ENCODE data around the gene DLGAP1. TPM values are rescaled to one million over a fixed set of nuclear protein-coding genes. Genes with fewer than 3 reads are reported as not detected.

Gene DLGAP1
- total and polyA plus RNA-seq, 10 of the 15 experiments (the other 5 are each of a cell fraction or from before 2014, with no cell fraction given), result 0.23 to 27.6 (median 1.9) TPM

- ChIA-PET CTCF (interaction anchor here (1.4 to 2.5 kb wide), 2 partner anchors 14 to 74 kb away, joined by 4 to 11 read pairs; no protein-coding TSS in a partner anchor), SMC1A (ENCODE audit: uncharacterized antibody, unreplicated experiment) (interaction anchor here (0.6 to 3.1 kb wide), 4 partner anchors 11 to 1343 kb away, joined by 3 to 13 read pairs (median 6); no protein-coding TSS in a partner anchor), POLR2A (interaction anchor here (0.7 to 0.9 kb wide), 2 partner anchors 15 kb away, joined by 3 to 5 read pairs; no protein-coding TSS in a partner anchor), RAD21 (ENCODE audit: unreplicated experiment) (interaction anchor here (0.6 to 1.9 kb wide), 2 partner anchors 14 to 15 kb away, joined by 3 to 12 read pairs; no protein-coding TSS in a partner anchor)
- no peak overlapping the region for H3K9ac ChIP-seq (ENCODE audit: control insufficient read depth, insufficient read depth, low read length)
- no peak overlapping the region for H3K4me2 ChIP-seq (ENCODE audit: control insufficient read depth, insufficient read depth)
- no peak overlapping the region for H3K27ac ChIP-seq (ENCODE audit: control insufficient read depth, insufficient read depth)
- no peaks in the 10 kb centered on the region for H3K36me3 ChIP-seq (ENCODE audit: control insufficient read depth in 2 of 2, insufficient read depth in 2 of 2, low read length in 1 of 2)
- H3K79me2 ChIP-seq (ENCODE audit: control insufficient read depth, insufficient read depth, low read length), result no peaks in the 10 kb centered on the region
- peaks cover 9% of the 10 kb centered on the region for H3K4me1 ChIP-seq (ENCODE audit: control insufficient read depth, insufficient read depth, low read length)
- H3K4me3 ChIP-seq, result no peak overlapping the region
- no peaks in the 10 kb centered on the region for H3K27me3 ChIP-seq (replicated peaks in 1 of 2; ENCODE audit: control insufficient read depth in 2 of 2, insufficient read depth in 2 of 2, low read length in 1 of 2)
- in situ Hi-C loops (cut with MboI) (no loop called here), intact Hi-C loops (cut with micrococcal nuclease; ENCODE audit: unreplicated experiment) (no loop called here)
- DNase-seq (ENCODE audit: low read depth, low spot score) (no peak), FAIRE-seq (no peak), ATAC-seq (peak; percentile 78)
- no peak overlapping the region for H2AFZ ChIP-seq (ENCODE audit: control insufficient read depth, low read depth, low read length)
- H4K20me1 ChIP-seq (ENCODE audit: control insufficient read depth, insufficient read depth), result no peaks in the 10 kb centered on the region
- no TSS peak for BruUV-seq (replicated peaks)
- H3K9me3 ChIP-seq (replicated peaks; ENCODE audit: control insufficient read depth, insufficient read depth, low read length), result no peaks in the 10 kb centered on the region; the same call in 2 of the 3 replicates
- 0% methylated on average over 2 of the region's 2 CpGs for WGBS (ENCODE audit: insufficient coverage, insufficient replicate concordance, low lambda C conversion rate, missing lambda C conversion rate)
- TF ChIP-seq IRF3 (IDR thresholded peaks at IDR 0.05), result no peak
- TF ChIP-seq CBX5 (IDR thresholded peaks at IDR 0.05; ENCODE audit: low read depth), result no peak
- TF ChIP-seq ZBED1 (IDR thresholded peaks at IDR 0.05; ENCODE audit: borderline replicate concordance), result no peak
- TF ChIP-seq CHD4 (IDR thresholded peaks at IDR 0.05), result no peak
- no peak for TF ChIP-seq BMI1 (IDR thresholded peaks at IDR 0.05; ENCODE audit: borderline replicate concordance)
- TF ChIP-seq, protein P1, sequence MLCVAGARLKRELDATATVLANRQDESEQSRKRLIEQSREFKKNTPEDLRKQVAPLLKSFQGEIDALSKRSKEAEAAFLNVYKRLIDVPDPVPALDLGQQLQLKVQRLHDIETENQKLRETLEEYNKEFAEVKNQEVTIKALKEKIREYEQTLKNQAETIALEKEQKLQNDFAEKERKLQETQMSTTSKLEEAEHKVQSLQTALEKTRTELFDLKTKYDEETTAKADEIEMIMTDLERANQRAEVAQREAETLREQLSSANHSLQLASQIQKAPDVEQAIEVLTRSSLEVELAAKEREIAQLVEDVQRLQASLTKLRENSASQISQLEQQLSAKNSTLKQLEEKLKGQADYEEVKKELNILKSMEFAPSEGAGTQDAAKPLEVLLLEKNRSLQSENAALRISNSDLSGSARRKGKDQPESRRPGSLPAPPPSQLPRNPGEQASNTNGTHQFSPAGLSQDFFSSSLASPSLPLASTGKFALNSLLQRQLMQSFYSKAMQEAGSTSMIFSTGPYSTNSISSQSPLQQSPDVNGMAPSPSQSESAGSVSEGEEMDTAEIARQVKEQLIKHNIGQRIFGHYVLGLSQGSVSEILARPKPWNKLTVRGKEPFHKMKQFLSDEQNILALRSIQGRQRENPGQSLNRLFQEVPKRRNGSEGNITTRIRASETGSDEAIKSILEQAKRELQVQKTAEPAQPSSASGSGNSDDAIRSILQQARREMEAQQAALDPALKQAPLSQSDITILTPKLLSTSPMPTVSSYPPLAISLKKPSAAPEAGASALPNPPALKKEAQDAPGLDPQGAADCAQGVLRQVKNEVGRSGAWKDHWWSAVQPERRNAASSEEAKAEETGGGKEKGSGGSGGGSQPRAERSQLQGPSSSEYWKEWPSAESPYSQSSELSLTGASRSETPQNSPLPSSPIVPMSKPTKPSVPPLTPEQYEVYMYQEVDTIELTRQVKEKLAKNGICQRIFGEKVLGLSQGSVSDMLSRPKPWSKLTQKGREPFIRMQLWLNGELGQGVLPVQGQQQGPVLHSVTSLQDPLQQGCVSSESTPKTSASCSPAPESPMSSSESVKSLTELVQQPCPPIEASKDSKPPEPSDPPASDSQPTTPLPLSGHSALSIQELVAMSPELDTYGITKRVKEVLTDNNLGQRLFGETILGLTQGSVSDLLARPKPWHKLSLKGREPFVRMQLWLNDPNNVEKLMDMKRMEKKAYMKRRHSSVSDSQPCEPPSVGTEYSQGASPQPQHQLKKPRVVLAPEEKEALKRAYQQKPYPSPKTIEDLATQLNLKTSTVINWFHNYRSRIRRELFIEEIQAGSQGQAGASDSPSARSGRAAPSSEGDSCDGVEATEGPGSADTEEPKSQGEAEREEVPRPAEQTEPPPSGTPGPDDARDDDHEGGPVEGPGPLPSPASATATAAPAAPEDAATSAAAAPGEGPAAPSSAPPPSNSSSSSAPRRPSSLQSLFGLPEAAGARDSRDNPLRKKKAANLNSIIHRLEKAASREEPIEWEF (IDR thresholded peaks at IDR 0.05; ENCODE audit: insufficient replicate concordance, low read depth, low read length), result no peak
- no peak for TF ChIP-seq PKNOX1 (IDR thresholded peaks at IDR 0.05)
- no peak for TF ChIP-seq TBL1XR1 (IDR thresholded peaks at IDR 0.05; ENCODE audit: low read depth, low read length)
- no peak for TF ChIP-seq FOS (IDR thresholded peaks at IDR 0.05; ENCODE audit: borderline replicate concordance, extremely low read depth, insufficient read length)
- TF ChIP-seq LARP7 (IDR thresholded peaks at IDR 0.05), result no peak
- TF ChIP-seq, protein P2, sequence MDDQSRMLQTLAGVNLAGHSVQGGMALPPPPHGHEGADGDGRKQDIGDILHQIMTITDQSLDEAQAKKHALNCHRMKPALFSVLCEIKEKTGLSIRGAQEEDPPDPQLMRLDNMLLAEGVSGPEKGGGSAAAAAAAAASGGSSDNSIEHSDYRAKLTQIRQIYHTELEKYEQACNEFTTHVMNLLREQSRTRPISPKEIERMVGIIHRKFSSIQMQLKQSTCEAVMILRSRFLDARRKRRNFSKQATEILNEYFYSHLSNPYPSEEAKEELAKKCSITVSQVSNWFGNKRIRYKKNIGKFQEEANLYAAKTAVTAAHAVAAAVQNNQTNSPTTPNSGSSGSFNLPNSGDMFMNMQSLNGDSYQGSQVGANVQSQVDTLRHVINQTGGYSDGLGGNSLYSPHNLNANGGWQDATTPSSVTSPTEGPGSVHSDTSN (IDR thresholded peaks at IDR 0.05; ENCODE audit: insufficient replicate concordance, low read depth, low read length), result no peak
- TF ChIP-seq DPF2 (IDR thresholded peaks at IDR 0.05), result no peak
- TF ChIP-seq, protein P3, sequence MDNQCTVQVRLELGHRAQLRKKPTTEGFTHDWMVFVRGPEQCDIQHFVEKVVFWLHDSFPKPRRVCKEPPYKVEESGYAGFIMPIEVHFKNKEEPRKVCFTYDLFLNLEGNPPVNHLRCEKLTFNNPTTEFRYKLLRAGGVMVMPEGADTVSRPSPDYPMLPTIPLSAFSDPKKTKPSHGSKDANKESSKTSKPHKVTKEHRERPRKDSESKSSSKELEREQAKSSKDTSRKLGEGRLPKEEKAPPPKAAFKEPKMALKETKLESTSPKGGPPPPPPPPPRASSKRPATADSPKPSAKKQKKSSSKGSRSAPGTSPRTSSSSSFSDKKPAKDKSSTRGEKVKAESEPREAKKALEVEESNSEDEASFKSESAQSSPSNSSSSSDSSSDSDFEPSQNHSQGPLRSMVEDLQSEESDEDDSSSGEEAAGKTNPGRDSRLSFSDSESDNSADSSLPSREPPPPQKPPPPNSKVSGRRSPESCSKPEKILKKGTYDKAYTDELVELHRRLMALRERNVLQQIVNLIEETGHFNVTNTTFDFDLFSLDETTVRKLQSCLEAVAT (IDR thresholded peaks at IDR 0.05), result 0 out of 2 replicates have a peak, but pooled peaks have one; percentile 43
Measured at GRCh38 chr18:3511980-3512379, 943.1 kb downstream of the DLGAP1 start.
